Pons (tissue), 1 donor: ENCODE data around the gene ZNF483.
"Not testable (repeated sequence)": the region's sequence is repeated elsewhere in the genome, so short reads cannot be mapped to it uniquely, and the experiment has no call there.

Source experiments
- DNase-seq: peaks from one replicate; pipeline ENCODE4 v3.0.0-alpha.2; 2016; ENCODE audit warnings: low spot score

ZNF483 gene

GRCh38 chr9:111525056-111525977, at the start of gene ZNF483:
Gene ZNF483 (plus strand): TSS chr9:111525179. CDS start chr9:111527396, 2,217 bp downstream.
- DNase-seq, result peak; percentile 75

GRCh38 chr9:111475195-111475594, 49.8 kb upstream of the ZNF483 start:
- DNase-seq, result no peak

GRCh38 chr9:111477677-111478076, 47.3 kb upstream of the ZNF483 start:
- no peak for DNase-seq

GRCh38 chr9:111481885-111482636, 42.9 kb upstream of the ZNF483 start:
- peak; percentile 24 for DNase-seq

- peak; percentile 44 for DNase-seq
These were observed 42.1 kb upstream of the ZNF483 start for GRCh38 chr9:111482694-111483438.

GRCh38 chr9:111483439-111483857, 41.5 kb upstream of the ZNF483 start:
- peak; percentile 15 for DNase-seq

GRCh38 chr9:111483858-111484571, 41.0 kb upstream of the ZNF483 start, which contains the start of gene ECPAS:
Gene ECPAS (minus strand): TSS chr9:111484383. CDS start chr9:111472918, 11,465 bp downstream.
- peak; percentile 41 for DNase-seq

GRCh38 chr9:111484572-111484894, 40.4 kb upstream of the ZNF483 start:
- DNase-seq, result no peak

- not testable (repeated sequence) for DNase-seq
These were observed 27.8 kb upstream of the ZNF483 start for GRCh38 chr9:111497196-111497595.

- DNase-seq, result no peak
These were observed 23.9 kb upstream of the ZNF483 start for GRCh38 chr9:111501005-111501562.

- no peak for DNase-seq
These were observed 23.3 kb upstream of the ZNF483 start for GRCh38 chr9:111501648-111502047.

GRCh38 chr9:111502506-111502905, 22.5 kb upstream of the ZNF483 start:
- no peak for DNase-seq

- DNase-seq, result not testable (repeated sequence)
These were observed 13.4 kb upstream of the ZNF483 start for GRCh38 chr9:111511581-111511980.

- DNase-seq, result no peak
These were observed 10.0 kb upstream of the ZNF483 start for GRCh38 chr9:111514967-111515366.

GRCh38 chr9:111516061-111516465, 8.9 kb upstream of the ZNF483 start:
- DNase-seq, result no peak

- no peak for DNase-seq
These were observed 286 bp upstream of the ZNF483 start for GRCh38 chr9:111524731-111525055.

- no peak for DNase-seq
These were observed 2.4 kb downstream of the ZNF483 start for GRCh38 chr9:111527347-111527746.

GRCh38 chr9:111529787-111530186, 4.8 kb downstream of the ZNF483 start:
- no peak for DNase-seq

GRCh38 chr9:111531716-111532115, 6.7 kb downstream of the ZNF483 start:
- DNase-seq, result no peak

GRCh38 chr9:111533099-111533790, 8.3 kb downstream of the ZNF483 start:
- DNase-seq, result no peak
